HG03460 (cell line): ENCODE data around the gene HSPBAP1.
"Not testable (repeated sequence)": the region's sequence is repeated elsewhere in the genome, so short reads cannot be mapped to it uniquely, and the experiment has no call there.

Experiments used
- ATAC-seq: cut with Tn5 transposase; IDR thresholded peaks from one replicate; pipeline ENCODE4 v1.9.1; 2021; ENCODE audit not compliant: unreplicated experiment

The HSPBAP1 gene

GRCh38 chr3:122785231-122785630 lies 8.4 kb downstream of the HSPBAP1 start:
- no peak for ATAC-seq

DNA sequence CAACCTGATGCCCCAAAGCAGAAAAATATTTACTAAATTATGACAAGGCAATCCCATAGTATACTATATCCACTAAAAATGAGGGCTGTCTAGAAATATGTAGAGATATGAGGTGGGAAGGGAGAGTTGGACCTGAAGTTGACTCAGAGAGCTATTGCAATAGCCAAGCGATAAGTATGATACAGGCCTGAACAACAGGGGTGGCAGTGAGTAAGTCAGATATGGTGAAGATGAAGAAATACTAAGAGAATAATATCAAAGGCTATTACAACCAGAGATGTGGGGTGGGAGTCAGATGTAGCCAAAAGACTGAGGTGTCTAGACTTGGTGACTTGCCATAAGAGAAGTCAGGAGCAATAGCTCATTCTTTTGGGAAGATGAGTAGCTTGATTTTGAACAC lies 9.2 kb downstream of the HSPBAP1 start:
- no peak for ATAC-seq

- no peak for ATAC-seq
Observed at GRCh38 chr3:122782804-122783203, 10.8 kb downstream of the HSPBAP1 start.

DNA sequence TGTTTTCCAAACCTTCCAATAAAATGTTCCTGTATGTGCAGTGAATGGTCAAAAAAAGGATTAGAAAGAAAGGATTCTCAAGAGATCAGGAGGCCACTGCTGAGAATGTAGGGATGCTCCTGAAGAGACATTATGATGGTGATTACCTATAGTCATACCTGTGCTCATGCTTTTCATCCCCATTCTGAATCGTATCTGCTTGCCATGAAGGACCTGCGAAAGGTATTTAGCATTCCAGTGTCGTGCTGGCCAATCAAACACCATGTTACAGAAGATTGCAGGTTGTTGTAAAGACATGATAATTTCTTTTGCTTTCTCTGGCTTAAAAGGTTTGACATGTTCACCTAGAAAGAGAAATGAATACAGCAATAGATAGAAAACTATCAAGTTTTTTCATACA lies 16.1 kb downstream of the HSPBAP1 start:
- ATAC-seq, result no peak

DNA sequence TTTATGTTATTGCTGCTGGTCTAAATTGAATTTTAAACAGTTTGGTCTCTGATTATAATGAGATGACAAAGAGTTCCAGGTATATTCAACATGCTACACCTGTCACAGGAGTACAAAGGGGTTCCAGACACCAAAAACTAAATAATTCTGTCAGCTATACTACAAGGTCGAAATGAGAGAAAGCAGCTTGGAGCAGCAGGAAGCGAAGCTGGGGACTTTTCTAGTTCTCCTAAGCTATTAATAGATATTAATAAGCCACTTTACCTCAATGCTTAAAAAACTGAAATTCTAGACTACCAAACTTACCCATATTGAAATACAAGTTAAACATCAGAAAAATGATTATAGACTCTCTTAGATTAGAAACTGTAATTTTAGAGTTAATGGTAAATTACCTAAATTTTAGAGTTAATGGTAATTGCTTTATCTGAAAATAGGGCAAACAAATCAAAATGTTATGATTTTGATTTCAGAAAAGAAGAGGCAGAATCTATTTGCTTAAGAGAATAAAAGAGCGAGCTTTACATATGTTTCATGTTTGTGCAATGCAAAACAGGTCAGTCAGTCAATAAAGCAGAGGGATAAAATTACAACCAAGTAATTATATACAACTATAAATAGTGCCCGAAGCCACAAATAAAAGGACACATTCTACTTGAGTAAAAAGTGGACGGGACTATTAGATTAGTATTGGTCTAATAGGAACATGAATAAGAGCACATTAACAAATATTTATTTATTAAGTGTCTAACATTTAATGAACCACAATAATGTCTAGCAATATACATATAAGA lies 16.8 kb downstream of the HSPBAP1 start:
- no peak for ATAC-seq

GRCh38 chr3:122774564-122774963 lies 19.1 kb downstream of the HSPBAP1 start:
- no peak for ATAC-seq

DNA sequence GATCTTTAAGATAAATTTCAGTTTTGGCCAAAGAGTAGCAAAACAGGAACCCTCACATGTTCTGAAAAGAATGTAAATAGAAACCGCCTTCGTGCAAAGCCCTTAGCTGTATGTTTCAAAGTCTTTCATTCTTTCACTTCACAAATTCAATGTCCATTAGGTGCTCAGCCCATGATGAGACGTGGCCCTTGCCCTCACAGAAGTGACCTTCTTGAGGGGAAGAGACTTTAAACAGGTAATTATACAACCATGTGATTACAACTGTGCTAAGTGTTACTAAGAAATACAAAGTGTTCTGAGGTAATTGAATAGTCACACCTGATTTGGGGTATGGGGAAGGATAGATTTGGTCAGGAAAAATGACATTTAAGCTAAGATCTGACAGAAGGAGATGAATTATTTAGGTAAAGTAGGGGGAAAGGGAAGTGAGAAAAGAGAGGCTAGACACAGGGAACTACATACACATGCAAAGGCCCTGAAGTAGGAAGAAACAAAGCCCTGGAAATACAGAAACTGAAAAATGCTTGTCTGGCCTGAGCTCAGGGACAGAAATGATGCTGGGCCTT lies 19.6 kb downstream of the HSPBAP1 start:
- ATAC-seq, result peak; percentile 48

DNA sequence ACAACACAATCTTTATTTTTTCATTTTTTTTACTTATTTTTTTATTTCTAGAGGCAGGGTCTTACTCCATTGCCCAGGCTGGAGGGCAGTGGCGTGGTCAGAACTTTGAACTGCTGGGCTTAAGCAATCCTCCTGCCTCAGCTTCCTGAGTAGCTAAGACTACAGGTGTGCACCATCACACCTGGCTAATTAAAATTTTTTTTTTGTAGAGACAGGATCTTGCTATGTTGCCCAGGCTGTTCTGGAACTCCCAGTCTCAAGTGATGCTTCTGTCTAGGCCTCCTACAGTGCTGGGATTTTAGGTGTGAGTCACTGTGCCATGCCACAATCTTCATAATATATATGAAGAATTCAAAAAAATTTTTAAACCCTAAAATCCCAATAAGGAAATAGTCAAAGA lies 20.8 kb downstream of the HSPBAP1 start:
- ATAC-seq, result no peak

GRCh38 chr3:122770521-122771202 lies 23.0 kb downstream of the HSPBAP1 start:
- no peak for ATAC-seq

- no peak for ATAC-seq
Observed at GRCh38 chr3:122767540-122768372, 25.9 kb downstream of the HSPBAP1 start.

GRCh38 chr3:122766430-122766829 lies 27.2 kb downstream of the HSPBAP1 start:
- no peak for ATAC-seq

DNA sequence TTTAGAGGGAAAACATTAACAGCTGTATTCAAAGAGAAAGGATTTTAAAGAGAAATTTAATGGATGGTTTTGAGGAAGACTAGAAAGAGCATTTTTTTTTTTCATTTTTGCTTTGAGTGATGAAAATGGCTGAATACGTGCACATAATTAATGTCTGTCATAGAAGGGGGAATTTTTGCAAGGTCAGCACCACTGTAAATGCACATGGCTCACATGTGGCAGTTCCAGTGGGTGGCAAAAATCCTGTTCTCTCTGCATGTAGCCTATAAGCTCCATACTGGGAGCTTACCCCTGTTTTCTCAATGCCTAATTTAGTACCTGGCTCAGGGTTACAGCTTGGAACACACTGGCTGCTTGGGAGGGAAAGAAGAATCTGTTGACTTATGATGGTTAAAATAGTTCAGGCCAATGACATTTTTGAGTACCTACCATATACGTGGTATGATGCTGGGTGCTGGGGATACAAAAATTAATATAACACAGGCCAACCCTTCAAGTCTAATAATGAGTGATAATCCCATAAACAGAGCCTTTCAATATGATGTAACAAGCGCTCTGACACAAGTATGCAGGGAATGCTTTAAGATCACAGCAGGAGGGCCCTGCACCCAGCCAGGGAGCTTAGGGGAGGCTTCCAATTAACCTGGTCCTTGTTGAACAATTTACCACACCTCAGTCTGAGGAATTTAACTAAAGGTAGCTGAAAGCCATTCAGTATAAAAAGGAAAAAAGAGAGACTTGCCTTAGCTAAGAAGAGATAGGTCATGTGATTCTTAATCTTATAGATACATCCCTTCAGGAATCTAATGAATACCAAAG lies 33.0 kb downstream of the HSPBAP1 start:
- no peak for ATAC-seq

DNA sequence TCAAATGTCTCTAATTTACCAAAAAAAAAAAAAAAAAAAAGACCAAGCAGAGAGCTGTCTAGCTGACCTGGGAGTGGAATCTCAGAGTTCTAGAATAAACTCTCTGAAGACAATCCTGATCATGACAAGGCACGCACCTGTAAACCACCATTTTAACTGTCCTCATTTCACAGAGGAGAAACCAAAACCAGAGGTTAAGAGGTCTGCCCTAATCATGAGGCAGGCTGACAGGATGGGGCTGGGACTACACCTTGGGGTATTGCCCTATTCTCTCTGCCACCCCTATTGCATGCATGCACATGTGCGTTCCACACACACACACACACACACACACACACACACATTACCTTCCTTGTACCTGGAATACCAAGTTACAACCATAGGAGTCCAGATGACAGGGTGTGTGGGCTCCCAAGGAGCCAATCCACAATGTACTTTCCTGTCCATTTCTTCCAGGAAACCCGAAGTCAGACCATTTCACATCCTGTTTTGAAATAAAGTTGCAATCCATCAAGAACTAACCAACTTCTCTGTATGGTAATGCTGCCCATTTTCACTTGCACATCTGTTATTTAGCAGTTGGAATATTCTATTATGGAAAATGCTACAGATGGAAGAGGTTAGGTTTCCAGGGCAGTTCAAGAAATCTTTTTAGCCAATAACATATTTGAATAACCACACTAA lies 34.6 kb downstream of the HSPBAP1 start:
- ATAC-seq, result no peak

DNA sequence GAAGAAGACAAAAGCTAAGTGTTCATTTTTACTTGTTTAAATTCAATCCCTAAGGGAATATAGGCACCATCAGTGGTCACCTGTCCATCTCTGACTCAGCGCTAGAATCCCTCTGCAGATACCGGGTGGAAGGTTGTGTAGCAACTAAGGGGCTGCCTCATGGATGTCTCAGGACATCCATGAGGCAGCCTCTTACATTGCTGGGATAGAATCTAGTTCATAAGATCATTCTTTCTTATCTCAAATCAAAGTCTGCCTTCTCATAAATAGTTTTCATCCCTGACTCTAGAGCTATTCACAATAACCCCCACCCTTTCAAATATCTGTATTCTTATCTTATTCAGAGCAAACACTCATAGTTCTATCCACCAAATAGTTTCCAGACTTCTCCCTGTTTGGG lies 38.1 kb downstream of the HSPBAP1 start:
- no peak for ATAC-seq

GRCh38 chr3:122754929-122755328 lies 38.7 kb downstream of the HSPBAP1 start:
- peak; percentile 74 for ATAC-seq

DNA sequence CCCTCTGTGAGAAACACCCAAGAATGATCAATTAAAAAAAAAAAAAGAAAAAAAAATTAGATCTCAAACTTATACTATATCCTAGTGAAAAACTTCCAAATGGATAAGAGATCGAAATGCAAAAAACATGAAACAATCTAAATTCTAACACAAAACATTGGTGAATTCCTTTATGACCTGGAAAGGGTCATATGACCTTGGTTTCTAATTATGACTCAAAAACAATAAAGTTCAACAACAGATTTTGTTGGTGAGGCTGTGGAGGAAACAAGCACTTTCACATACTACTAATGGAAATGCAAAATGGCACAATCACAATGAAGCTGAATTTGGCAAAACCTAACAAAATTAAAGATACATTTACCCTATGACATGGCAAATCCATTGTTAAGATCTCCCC lies 45.3 kb downstream of the HSPBAP1 start:
- no peak for ATAC-seq

GRCh38 chr3:122747295-122747694 lies 46.3 kb downstream of the HSPBAP1 start:
- not testable (repeated sequence) for ATAC-seq

DNA sequence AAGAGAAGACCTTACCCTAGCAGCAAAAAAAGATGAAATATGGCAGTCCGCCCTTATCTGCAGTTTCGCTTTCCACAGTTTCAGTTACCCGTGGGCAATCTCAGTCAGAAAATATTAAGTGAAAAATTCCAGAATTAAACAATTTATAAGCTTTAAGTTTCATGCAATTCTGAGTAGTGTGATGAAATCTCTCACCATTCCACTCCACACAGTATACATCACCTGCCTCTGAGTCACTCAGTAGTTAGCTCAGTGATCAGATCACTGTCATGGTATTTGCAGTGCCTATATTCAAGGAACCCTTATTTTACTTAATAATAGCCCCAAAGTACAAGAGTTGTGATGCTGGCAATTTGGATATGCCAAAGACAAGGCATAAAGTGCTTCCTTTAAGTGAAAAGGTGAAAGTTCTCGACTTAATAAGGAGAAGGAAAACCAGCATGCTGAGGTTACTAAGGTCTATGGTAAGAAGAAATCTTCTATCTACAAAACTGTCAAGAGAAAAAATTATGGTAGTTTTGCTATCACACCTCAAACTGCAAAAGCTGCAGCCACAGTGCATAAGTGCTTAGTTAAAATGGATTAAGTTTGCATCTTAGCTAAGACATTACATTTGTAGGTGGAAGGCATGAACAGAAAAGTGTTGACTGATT lies 48.1 kb downstream of the HSPBAP1 start:
- ATAC-seq, result no peak

DNA sequence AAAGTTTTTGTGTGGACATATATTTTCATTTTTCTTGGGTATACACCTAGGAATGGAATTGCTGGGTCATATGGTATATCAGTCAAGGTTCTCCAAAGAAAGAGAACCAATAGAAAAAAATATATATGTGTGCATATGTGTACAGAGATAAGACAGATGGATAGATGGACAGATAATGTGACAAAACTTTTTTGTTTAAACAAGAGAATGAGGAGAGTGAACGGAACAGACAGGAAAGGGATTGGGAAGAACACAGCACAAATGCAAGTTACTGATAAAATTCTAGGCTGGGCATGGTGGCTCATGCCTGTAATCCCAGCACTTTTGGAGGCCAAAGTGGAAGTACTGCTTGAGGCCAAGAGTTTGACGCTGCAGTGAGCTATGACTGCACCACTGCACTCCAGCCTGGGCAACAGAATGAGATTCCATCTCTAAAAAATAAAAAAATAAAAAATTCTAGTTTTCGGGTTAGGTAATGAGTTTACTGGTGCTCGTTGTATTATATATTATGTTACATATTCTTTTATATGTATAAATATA lies 50.0 kb downstream of the HSPBAP1 start:
- no peak for ATAC-seq
